Measurements from ENCODE around the gene CCDC6. TPM values are rescaled to one million over a fixed set of nuclear protein-coding genes. Genes with fewer than 3 reads are reported as not detected.
A peak's percentile ranks its signal among the peaks of the same experiment; 100 is the strongest.

CCDC6 gene
- polyA plus RNA-seq, 6 donors from 2014 or later = 7.8 to 20.9 (median 11.7) TPM

GRCh38 chr10:59873896-59874295, 32.5 kb downstream of the CCDC6 start:
- DNase-seq (peak; percentile 46), ATAC-seq (ENCODE audit: low read depth in 2 of 2) (peak; percentile 92)
- Mint-ChIP-seq H3K27ac (peak overlapping the region; percentile 0 to 78 (median 56)), H3K27me3 (no peaks in the 10 kb centered on the region), H3K4me3 (peak overlapping the region in 6 of 8 donors; percentile 12 to 70 (median 33)), H3K9me3 (no peaks in the 10 kb centered on the region), H3K36me3 (no peaks in the 10 kb centered on the region), H3K4me1 (peaks cover 60 to 87% (median 78%) of the 10 kb centered on the region in 3 donors)

- Mint-ChIP-seq H3K27me3 (no peaks in the 10 kb centered on the region), H3K27ac (peak overlapping the region in 3 of 6 donors; percentile 26 to 78 (median 70)), H3K4me3 (peak overlapping the region in 3 of 8 donors; percentile 15 to 41 (median 30)), H3K36me3 (no peaks in the 10 kb centered on the region), H3K4me1 (peaks cover 62 to 87% (median 78%) of the 10 kb centered on the region in 3 donors), H3K9me3 (no peaks in the 10 kb centered on the region)
- DNase-seq (no peak), ATAC-seq (ENCODE audit: low read depth in 2 of 2) (no peak)
Measured at GRCh38 chr10:59872892-59873463, 33.4 kb downstream of the CCDC6 start.

GRCh38 chr10:59870152-59870551, 36.2 kb downstream of the CCDC6 start:
- Mint-ChIP-seq H3K27ac (peak overlapping the region in 4 of 6 donors; percentile 24 to 76 (median 72)), H3K9me3 (no peaks in the 10 kb centered on the region), H3K4me1 (peaks cover 74 to 89% (median 86%) of the 10 kb centered on the region in 3 donors), H3K36me3 (no peaks in the 10 kb centered on the region), H3K27me3 (no peaks in the 10 kb centered on the region), H3K4me3 (no peak overlapping the region)
- ATAC-seq (ENCODE audit: low read depth in 2 of 2) (no peak), DNase-seq (no peak)

- Mint-ChIP-seq H3K9me3 (no peaks in the 10 kb centered on the region), H3K4me3 (no peak overlapping the region), H3K36me3 (no peaks in the 10 kb centered on the region), H3K27ac (peak overlapping the region; percentile 19 to 76 (median 70)), H3K27me3 (no peaks in the 10 kb centered on the region), H3K4me1 (peaks cover 77 to 90% (median 87%) of the 10 kb centered on the region in 3 donors)
- no peak for DNase-seq
- ATAC-seq (ENCODE audit: low read depth in 2 of 2) = no peak
Measured at GRCh38 chr10:59869594-59869940, 36.8 kb downstream of the CCDC6 start.

GRCh38 chr10:59868696-59869593, 37.4 kb downstream of the CCDC6 start:
- no peak for DNase-seq
- Mint-ChIP-seq H3K27ac (peak overlapping the region; percentile 8 to 72 (median 62)), H3K4me3 (no peak overlapping the region)

GRCh38 chr10:59867590-59867989, 38.8 kb downstream of the CCDC6 start:
- H3K4me1 Mint-ChIP-seq = peaks cover 68 to 79% (median 72%) of the 10 kb centered on the region in 3 donors
- H3K9me3 Mint-ChIP-seq = no peaks in the 10 kb centered on the region
- DNase-seq (no peak), ATAC-seq (ENCODE audit: low read depth in 2 of 2) (no peak)
- H3K27ac Mint-ChIP-seq = peak overlapping the region in 4 of 6 donors; percentile 34 to 81 (median 58)
- no peaks in the 10 kb centered on the region for H3K36me3 Mint-ChIP-seq
- H3K27me3 Mint-ChIP-seq = no peaks in the 10 kb centered on the region
- no peak overlapping the region for H3K4me3 Mint-ChIP-seq

More at GRCh38 chr10:59868696-59869593, 37.4 kb downstream of the CCDC6 start:
- Mint-ChIP-seq H3K9me3 (no peaks in the 10 kb centered on the region), H3K4me1 (peaks cover 77 to 90% (median 86%) of the 10 kb centered on the region in 3 donors), H3K27me3 (no peaks in the 10 kb centered on the region), H3K36me3 (no peaks in the 10 kb centered on the region)
- no peak for ATAC-seq (ENCODE audit: low read depth in 2 of 2)

- H3K4me1 Mint-ChIP-seq = peaks cover 61 to 83% (median 67%) of the 10 kb centered on the region in 3 donors
- H3K27ac Mint-ChIP-seq = peak overlapping the region in 5 of 6 donors; percentile 4 to 90 (median 84)
- H3K9me3 Mint-ChIP-seq = no peaks in the 10 kb centered on the region
- peak overlapping the region in 5 of 8 donors; percentile 2 to 44 (median 12) for H3K4me3 Mint-ChIP-seq
- ATAC-seq (ENCODE audit: low read depth in 2 of 2) = peak; percentile 86 to 87
- H3K36me3 Mint-ChIP-seq = no peaks in the 10 kb centered on the region
- H3K27me3 Mint-ChIP-seq = no peaks in the 10 kb centered on the region
- peak; percentile 44 for DNase-seq
Measured at GRCh38 chr10:59865101-59865500, 41.3 kb downstream of the CCDC6 start.

GRCh38 chr10:59864141-59864962, 42.0 kb downstream of the CCDC6 start:
- peak in 1 of 2 donors; percentile 11 for ATAC-seq (ENCODE audit: low read depth in 2 of 2)

GRCh38 chr10:59859570-59859969, 46.8 kb downstream of the CCDC6 start:
- ATAC-seq (ENCODE audit: low read depth in 2 of 2) (no peak), DNase-seq (no peak)
- Mint-ChIP-seq H3K27me3 (no peaks in the 10 kb centered on the region), H3K4me3 (no peak overlapping the region), H3K27ac (peak overlapping the region in 3 of 6 donors; percentile 8 to 93 (median 92)), H3K9me3 (peaks cover 0 to 2% (median under 1%) of the 10 kb centered on the region in 7 donors), H3K4me1 (peaks cover 41 to 74% (median 60%) of the 10 kb centered on the region in 3 donors), H3K36me3 (peaks cover 0 to 4% of the 10 kb centered on the region in 2 donors)

More at GRCh38 chr10:59864141-59864962, 42.0 kb downstream of the CCDC6 start:
- H3K36me3 Mint-ChIP-seq = no peaks in the 10 kb centered on the region
- peak overlapping the region; percentile 4 to 90 (median 78) for H3K27ac Mint-ChIP-seq
- H3K27me3 Mint-ChIP-seq = no peaks in the 10 kb centered on the region
- no peak overlapping the region for H3K4me3 Mint-ChIP-seq
- no peak for DNase-seq
- H3K4me1 Mint-ChIP-seq = peaks cover 58 to 83% (median 65%) of the 10 kb centered on the region in 3 donors
- H3K9me3 Mint-ChIP-seq = no peaks in the 10 kb centered on the region

GRCh38 chr10:59857921-59858320, 48.4 kb downstream of the CCDC6 start:
- H3K4me3 Mint-ChIP-seq = no peak overlapping the region
- ATAC-seq (ENCODE audit: low read depth in 2 of 2) (no peak), DNase-seq (no peak)
- peaks cover 2 to 9% of the 10 kb centered on the region in 2 donors for H3K36me3 Mint-ChIP-seq
- peaks cover 49 to 83% (median 72%) of the 10 kb centered on the region in 3 donors for H3K4me1 Mint-ChIP-seq
- H3K27me3 Mint-ChIP-seq = no peaks in the 10 kb centered on the region
- H3K27ac Mint-ChIP-seq = peak overlapping the region in 1 of 6 donors; percentile 13
- H3K9me3 Mint-ChIP-seq = peaks cover 0 to 5% (median 2%) of the 10 kb centered on the region in 7 donors

GRCh38 chr10:59857049-59857448, 49.3 kb downstream of the CCDC6 start:
- H3K4me3 Mint-ChIP-seq = no peak overlapping the region
- H3K36me3 Mint-ChIP-seq = peaks cover 9% of the 10 kb centered on the region in 2 donors
- DNase-seq (no peak), ATAC-seq (ENCODE audit: low read depth in 2 of 2) (no peak)
- H3K9me3 Mint-ChIP-seq = peaks cover 0 to 5% (median 2%) of the 10 kb centered on the region in 7 donors
- H3K4me1 Mint-ChIP-seq = peaks cover 58 to 87% (median 79%) of the 10 kb centered on the region in 3 donors
- H3K27ac Mint-ChIP-seq = peak overlapping the region in 1 of 6 donors; percentile 30
- H3K27me3 Mint-ChIP-seq = no peaks in the 10 kb centered on the region

GRCh38 chr10:59856104-59856503, 50.3 kb downstream of the CCDC6 start:
- Mint-ChIP-seq H3K36me3 (peaks cover 9 to 15% of the 10 kb centered on the region in 2 donors), H3K4me3 (peak overlapping the region in 1 of 8 donors; percentile 16), H3K9me3 (peaks cover 0 to 5% (median 2%) of the 10 kb centered on the region in 7 donors), H3K4me1 (peaks cover 63 to 88% (median 83%) of the 10 kb centered on the region in 3 donors), H3K27me3 (no peaks in the 10 kb centered on the region), H3K27ac (peak overlapping the region in 2 of 6 donors; percentile 3 to 31)
- no peak for DNase-seq
- ATAC-seq (ENCODE audit: low read depth in 2 of 2) = no peak
